HG02798 (cell line): Measurements from ENCODE around the gene HLA-DOA.

Experiments used
- ATAC-seq: cut with Tn5 transposase; IDR thresholded peaks from one replicate; pipeline ENCODE4 v1.9.1; 2021; ENCODE audit warnings: mild to moderate bottlenecking; ENCODE audit not compliant: unreplicated experiment, poor library complexity

HLA-DOA gene

DNA sequence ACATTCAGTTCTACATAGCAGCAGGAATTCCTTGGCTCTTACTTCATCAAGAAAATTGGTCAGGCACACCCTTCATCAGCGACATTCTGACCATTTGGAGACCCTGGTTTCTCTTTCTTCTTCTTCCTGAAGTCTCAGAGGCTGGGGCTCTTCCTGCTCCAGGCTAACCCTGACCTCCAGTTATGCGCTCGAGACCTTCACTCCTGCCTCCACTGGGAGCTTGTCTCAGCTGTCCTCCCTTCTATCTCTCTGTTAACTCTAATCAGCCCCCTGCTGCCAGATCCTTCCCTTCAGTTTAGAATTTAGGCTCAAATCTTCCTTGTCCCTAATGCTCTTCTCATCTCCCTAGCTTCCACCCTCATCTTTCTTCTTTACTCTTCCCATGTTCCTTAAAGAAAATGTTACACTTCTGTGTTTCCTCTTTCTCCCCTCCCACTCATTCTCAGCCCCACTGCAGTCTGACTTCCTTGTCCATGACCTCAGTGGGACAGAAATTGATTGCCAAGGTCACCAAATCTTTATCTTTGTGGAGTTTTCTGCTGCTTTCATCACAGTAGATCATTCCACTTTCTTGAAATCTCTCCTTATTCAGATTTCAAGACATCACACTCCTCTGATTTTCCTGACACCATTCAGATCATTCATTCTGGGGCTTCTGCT is 8.4 kb upstream of the HLA-DOA start:
- no peak for ATAC-seq

DNA sequence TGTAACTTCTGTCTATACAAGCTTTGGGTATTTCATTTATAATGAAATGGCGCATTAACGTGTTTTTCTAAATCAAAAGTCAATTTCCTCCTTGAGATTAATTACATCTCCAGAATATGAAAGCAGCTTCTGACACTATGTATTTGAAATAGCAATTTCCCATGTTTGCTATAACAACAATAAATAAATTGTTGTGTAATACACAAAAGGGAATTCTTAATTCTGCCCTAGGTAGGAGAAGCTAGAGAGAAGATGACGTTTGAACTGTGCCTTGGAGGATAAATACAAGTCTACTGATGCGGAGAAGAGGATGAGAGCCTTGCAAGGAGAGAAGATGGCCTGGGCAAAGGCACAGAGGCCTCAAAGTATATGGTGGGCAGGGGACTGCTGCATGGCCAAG is 7.6 kb upstream of the HLA-DOA start:
- ATAC-seq = no peak

DNA sequence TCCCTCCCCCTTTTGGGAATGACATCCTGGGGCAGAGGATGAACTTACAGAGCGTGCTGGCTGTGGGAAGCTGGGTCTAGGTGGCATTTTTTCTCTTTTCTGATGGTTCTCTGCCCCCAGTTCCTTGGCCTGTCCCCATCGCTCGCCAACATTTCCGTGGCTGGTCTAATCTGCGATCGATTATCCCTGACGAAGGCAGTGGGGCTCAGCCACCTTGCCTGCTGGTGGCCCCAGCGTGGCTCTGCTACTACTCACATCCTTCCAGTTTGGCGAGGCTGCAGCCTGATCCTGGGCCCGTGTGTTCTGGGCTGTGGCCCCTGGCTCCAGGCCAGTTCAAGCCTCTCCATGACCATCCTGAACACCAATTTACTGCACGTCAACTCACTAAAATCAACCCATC is 6.4 kb upstream of the HLA-DOA start:
- no peak for ATAC-seq

DNA sequence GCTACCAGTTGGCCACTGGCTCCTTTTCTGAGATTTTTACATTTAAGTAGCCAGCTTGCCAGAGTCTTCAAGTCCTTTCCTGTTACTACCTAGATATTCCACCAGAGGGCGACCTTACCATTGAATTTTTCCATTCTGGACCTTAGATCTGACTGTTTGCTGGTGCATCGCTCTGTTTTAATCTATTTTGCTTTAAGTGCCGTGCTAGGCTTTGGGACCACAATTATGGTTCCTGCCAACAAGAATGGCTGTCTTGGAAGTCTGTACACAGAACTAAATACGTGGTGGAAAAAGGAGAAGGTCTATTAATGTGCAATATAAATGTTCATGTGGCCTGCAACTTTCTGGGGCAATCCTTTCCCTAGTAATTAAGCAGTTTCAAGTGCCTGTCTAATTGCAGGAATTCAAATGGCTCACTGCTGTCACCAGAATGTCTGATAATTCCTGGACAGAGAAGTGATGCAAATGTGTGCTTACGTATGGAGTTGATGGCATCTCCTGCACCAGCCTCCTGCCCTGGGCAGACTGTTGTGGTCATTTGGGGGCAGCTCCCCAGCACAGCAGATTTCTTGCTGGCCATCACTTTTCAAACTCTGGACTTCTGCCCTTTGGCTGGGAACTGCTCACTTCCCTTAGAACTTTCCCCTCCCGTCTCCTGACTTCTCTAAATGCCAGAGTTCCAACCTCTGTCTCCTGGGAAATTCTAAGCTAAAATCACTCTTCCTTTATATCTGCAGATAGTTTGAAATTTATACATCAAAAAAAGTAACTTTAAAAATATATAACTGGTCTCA is 5.6 kb upstream of the HLA-DOA start:
- ATAC-seq = no peak

DNA sequence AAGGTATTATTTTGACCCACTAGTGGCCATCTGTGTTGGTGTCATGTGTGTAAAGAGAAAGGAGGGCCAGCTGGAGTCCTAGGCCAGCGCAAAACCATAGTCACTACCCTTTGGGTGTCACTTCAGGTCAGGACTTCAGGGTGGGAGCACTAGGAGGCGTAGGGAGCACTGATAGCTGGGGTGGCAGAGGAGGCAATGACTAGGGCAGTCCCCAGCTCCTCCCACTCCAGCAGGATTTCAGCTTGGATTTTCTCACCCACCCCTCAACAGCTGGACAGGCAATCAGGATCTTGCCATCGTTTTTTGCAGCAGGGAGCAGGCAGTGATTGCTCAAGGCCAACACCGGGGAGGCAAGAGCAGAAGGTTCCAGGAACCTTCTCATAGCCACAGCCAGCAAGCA is 4.2 kb upstream of the HLA-DOA start:
- ATAC-seq = no peak

DNA sequence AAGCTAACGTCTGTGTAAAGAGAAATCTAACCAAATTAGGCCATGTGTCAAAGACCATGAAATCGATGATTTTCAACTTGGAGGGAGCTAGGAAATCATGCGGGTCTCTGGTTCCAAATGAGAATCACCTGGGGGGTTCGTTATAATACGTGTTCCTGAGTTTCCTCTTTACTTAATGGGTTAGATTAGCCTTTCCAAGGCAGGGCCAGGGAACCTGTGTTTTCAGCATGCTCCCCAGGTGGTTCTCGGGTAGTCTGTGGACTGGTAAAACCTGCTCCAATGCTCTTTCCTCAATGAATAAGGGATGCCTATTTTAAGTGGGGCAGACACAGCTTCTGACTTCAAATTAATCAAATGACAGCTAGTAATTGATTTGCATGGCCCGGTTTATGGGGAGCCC is 965 bp upstream of the HLA-DOA start:
- no peak for ATAC-seq

DNA sequence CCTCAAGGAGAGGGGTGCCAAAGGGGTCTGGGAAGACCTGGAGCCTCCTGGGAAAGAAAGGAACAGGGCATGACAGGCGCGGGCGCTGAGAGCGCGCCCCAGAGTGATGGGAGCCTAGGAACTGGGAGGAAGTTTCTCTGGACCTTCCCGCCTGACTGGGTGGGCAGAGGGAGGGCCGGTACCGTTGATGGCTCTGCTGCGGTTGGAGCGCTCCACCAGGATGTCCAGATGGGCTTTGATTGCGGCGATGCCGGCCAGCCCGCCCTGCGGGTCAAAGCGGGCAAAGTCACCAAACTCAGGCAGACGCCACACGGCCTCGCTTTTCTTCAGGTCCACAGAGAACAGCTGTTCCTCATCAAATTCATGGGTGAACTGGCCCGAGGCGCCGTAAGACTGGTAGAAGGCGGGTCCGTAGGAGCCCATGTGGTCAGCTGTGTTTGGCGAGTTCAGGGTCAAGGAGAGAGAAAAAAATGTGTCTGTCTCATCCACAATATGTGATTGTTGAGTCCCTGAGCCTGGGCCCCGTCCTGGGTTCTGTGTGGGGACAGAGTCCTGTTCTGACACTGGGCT is 1.5 kb downstream of the HLA-DOA start:
- no peak for ATAC-seq

DNA sequence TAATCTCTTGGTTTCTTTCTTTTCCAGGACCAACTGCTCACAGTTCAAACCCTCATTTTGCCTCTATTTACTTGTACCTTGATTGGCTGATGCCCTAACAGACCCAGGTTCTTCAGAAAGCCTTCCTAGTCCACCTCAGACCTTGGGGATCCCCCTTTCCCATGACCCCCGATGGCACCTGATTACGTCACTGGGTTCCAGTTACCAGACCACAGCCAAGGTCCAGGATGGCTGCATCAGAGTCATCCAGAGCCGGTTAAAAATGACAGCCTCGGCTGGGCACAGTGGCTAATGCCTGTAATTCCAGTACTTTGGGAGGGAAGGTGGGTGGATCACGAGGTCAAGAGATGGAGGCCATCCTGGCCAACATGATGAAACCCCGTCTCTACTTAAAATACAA is 4.5 kb downstream of the HLA-DOA start:
- ATAC-seq = no peak

DNA sequence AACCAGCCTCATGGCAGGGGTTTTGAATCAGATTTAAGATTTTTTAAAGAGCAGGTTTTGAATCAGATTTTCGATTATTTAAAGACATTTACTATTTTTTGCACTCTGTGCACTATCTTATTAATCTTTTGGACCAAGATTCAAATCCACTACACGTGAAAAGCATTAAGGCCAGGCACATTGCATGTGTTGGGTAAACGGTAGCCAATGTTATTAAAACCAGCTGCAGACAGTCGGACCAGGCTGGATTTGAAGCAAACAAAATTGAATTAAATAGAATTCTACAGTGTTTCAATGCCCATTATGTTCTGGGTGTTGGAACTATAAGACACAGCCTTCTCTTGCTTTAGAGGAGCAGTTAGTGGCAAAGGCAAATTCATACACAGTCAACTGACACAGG is 7.7 kb downstream of the HLA-DOA start:
- ATAC-seq = no peak

DNA sequence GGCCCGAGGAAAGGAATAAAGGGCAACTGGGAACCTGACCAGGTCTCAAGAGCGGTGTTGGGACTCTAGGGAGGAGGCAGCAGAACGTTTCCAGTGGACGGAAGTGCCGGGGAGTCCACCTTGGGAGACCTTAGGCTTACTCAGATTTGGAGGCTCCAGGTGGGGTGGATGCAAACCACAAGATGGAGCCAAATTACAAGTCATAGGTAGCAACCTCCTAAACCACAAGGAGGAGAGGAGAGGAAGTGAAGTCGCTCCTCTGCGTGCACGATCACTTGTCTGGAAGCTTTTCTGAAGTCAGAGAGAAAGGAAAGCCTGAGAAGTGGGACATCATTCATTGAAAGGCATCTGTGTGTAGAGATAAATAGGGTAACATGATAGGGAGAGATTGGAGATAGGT is 9.3 kb downstream of the HLA-DOA start:
- ATAC-seq = no peak

DNA sequence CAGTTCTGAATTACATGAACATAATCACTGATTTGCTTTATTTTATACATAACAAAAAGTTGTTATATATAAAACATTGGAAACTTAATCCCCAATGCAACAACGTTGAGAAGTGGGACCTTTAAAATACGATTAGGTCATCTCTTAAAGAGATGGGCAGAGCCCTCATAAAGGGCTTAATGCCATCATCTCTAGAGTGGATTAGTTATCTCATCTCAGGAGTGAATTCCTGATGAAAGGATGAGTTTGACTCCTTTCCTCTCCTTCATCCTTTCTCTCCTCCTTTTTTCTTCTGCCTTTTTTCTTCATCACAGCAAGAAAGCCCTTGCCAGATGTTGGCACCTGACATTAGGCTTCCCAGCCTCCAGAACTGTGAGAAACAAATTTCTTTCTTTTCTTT is 13.9 kb downstream of the HLA-DOA start:
- no peak for ATAC-seq

DNA sequence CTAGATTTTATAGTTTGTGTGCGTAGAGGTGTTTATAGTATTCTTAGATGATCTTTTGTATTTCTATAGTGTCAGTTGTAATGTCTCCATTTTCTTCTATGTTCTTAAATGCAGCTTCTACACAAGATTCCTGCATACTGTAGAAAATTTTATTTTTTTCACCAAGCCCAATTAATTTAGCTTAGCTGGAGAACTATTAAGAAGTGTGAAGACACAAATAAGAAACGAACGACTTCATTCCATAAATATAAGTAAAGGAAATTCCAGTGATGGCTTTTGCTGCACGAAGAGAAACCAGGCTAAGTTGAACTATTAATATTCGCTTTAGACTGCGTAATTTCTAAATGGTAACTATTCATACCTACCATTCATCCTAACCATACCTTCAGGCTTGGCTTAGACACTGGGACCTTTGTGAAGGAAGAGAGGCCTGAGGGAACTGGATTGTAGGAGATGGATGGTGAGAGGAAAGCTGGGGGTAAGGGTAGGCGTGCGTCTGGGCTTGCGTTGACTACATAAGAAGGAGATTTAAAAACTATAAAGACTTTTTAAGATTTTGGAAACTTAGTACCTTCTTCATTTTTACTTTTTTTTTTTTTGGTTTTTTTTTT is 15.9 kb downstream of the HLA-DOA start:
- ATAC-seq = no peak

DNA sequence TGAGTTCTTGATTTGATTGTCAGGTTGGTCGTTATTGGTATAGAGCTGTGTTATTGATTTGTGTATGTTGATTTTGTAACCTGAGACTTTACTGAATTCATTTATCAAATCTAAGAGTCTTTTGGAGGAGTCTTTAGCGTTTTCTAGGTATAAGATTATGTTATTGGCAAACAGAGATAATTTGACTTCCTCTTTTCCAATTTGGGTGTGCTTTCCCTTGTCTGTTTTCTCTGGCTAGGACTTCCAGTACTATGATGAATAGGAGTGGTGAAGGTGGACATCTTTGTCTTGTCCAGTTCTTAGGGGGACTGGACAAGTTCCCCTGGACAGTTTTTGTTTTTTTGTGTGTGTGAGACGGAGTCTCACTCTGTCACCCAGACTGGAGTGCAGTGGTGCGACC is 17.4 kb downstream of the HLA-DOA start:
- ATAC-seq = no peak

DNA sequence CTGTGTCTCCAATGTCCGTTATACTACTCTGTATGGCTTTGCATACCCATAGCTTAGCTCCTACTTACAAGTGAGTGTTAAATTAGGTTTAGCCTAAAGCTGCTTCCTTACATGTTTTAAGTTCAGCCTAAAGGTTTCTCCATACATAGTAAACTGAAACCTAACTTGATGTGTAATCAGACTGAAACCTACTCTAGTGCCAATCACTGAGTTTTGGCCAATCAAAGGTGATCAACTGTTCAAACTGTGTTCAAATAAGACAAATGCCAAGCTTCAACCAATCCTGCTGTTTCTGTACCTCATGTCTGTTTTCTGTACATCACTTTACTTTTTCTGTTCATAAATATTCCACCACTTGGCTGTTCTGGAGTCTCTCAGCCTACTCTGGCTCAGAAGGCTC is 20.0 kb downstream of the HLA-DOA start:
- no peak for ATAC-seq

DNA sequence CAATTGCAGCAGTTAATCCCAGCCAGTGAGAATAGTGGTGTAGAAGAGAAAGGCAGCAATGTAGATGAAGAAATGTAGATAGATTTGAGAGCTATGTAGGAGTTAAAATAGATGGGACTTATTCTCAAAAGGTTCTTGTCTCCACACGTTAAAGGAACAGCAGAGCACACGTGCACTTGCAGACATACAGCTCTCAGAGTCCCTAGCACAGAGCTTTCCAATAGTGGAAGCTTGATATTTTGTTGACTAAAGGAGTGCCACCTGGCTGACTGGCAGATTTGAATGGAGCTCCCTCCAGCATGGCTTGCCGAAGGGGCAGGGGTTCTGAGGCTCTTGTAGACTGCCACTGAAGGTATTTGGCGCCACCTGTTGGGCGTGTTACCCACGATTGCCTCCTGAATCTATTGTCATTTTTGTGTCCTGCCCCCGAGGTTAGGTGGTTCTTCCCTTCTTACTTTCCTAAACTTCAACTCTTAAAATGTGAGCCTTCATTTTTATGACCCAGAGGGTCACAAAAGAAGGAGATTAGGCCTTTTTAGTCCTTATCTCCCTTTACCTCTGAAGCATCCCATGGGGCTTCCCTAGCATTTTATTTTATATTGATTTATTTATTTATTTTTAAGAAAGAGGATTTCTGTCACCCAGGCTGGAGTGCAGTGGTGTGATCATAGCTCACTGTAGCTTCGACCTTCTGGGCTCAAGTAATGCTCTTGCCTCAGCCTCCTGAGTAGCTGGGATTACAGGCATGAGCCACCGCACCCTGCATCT is 24.6 kb downstream of the HLA-DOA start:
- peak; percentile 65 for ATAC-seq

DNA sequence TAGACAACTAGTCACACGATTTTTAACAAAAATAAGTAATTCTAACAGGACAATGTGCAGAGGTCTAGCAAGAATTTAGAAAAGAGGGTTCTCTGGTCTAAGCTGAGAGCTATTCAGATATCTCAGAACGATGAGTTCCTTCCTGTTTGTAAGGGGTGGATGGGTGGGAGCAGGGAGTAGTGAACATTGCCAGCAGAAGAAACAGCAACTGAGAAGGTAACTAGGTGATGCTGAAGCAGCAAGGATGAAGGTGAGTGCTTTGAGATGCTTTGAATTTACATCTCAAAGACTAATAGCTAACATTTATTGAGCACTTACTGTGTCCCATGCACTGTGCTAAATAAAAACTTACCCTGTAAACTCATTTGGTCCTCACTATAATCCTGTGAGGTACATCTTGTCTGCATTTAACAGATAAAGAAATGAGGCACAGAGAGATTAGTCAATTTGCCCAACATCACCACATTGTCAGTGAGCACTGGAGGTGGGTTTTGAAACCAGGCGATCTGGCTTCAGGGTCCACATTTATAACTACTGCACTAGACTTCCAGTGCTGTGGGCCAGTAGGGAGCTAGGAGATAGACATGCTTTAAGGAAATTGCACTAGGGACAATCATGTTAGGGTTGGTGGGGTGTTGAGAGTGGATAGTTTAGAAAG is 25.3 kb downstream of the HLA-DOA start:
- ATAC-seq = no peak

DNA sequence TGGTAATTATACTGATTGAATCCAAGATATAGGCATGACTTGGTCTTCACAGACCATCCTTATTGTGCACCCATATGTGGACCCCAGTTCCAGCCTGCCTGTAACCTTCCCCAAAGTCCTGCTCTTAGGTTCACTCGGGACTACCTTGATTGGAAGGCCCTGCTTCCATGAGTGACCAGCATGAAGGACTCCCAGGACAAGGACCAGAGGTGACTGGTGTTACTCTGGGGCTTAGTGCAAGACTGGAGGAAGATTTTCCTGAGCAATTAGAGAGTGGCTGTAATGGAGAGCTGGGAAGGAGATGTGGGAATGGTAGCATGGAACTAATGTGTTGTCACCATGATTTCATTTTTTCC is 25.9 kb downstream of the HLA-DOA start:
- no peak for ATAC-seq

DNA sequence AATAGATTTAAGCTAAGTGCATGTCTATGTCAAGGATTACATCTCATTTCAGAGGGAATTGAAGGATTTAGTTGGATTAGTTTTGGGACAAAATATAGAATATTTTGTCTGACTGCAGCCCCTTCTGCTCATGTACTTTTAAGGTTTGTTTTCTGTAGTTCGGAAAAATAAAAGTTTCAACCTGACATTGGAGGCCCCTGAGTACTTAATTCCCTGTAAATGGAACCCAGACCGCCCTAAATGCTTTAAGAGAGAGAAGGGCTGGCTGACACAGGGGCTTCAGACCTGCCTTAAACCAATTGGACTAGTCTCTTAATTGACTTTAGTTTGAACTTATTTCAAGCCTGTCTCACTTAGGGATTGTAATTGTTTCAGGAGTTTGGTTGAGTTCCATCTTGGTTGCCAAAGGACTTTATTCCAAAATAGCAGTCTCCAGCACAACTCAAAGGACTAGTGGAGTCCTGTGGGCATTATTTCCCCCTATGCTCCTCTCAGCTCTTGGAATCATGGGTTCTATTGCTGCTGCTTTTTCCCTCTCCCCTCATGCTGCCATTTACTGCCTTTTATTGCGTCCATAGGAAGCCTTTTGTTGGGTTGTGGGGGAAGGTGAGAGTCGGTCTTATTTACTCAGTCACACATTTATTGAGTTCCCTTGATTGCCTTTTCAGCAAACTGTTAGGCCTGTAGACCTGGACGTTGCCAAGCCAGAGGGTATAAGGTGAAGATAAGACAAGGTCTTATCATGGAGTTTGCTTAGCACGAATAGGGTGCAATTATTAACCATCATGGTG is 26.5 kb downstream of the HLA-DOA start:
- ATAC-seq = no peak

DNA sequence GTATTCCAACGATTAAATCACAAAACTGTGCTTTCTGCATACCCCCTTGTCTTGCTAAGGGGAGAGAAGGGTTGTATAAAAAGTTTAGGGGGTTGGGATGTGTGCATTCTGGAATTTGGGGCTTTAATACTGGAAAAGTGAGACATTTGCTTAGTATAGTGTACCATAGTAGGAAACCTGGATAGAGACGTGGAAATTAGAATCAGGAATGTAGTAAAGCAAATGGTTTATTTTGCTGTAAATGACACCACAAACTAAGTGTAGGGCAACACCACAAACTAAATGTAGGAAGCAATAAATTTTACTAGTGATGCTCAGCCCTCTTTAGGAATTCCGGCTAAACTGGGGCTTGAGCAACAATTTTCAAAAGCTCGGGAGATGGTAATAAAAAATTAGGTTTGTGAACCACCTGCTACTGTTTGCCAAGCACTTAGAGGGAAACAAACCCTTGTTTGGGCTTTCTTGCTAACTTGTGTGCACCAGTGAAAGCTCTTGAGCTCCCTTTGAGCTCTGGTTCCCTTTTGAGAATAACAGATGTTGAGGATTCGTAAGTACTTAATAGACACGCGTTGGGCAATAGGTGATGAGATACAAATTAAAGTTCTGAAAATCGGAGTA is 27.2 kb downstream of the HLA-DOA start:
- ATAC-seq = no peak
